Medulla oblongata (tissue), 1 donor: ENCODE results near the gene KBTBD12.
"Not testable (repeated sequence)": the region's sequence is repeated elsewhere in the genome, so short reads cannot be mapped to it uniquely, and the experiment has no call there.

Experiments
- DNase-seq: peaks from one replicate; pipeline ENCODE4 v3.0.0-alpha.2; 2015; ENCODE audit errors: extremely low spot score

Gene KBTBD12

DNA sequence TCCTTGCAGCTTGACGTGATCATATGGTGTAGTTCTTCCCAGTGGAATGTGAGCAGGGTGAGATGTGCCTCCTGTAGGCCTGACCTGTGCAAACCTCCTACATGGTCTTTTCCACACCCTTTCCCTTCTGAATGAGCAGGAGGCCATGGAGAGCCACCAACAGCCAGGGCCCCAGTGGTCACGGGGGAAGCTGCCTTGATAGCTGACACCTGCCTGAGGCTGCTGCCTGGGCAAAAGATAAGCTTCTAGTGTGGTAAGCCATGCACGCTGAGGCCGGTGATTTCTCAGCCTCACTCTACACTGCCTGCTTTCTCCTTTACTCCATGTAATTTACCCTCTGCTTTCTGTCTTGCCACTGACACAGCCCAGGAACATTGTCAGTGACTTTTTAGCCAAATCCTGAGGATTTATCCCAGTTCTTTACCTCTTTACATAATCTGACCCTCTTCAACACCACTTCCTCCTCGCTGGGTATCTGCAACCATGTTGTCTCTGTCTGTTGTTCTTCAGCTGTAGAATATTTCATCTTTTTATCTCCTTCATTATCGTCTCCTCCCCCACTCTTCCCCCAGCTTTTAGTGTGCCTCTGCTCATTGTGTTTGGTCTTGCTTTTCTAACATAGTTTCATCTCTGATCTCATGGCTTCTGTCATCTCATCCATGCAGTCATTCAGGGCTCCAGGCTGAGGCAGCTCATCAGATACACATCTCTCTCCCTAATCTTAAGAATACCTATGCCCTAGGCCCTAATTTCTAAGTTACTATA is 11.2 kb upstream of the KBTBD12 start:
- DNase-seq, result no peak

DNA sequence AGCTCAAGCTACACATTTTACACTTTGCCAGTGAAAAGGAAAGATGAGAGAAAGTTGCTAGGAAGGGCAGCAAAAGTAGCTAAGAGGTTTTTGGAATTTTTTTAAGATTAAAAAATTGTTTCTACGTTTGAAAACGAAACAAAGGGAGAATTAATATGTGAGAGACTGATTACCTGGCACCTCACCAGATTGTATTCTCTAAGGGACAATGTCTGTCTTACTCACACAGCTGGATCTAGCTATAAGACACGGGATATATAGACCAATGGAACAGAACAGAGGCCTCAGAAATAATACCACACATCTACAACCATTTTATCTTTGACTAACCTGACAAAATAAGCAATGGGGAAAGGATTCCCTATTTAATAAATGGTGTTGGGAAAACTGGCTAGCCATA is 9.5 kb upstream of the KBTBD12 start:
- no peak for DNase-seq

DNA sequence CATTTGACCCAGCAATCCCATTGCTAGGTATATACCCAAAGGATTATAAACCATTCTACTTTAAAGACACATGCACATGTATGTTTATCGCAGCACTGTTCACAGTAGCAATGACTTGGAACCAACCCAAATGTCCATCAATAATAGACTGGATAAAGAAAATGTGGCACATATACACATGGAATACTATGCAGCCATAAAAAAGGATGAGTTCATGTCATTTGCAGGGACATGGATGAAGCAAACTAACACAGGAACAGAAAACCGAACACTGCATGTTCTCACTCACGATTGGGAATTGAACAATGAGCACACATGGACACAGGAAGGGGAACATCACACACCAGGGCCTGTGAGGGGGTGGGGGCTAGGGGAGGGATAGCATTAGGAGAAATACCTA is 8.4 kb upstream of the KBTBD12 start:
- not testable (repeated sequence) for DNase-seq

DNA sequence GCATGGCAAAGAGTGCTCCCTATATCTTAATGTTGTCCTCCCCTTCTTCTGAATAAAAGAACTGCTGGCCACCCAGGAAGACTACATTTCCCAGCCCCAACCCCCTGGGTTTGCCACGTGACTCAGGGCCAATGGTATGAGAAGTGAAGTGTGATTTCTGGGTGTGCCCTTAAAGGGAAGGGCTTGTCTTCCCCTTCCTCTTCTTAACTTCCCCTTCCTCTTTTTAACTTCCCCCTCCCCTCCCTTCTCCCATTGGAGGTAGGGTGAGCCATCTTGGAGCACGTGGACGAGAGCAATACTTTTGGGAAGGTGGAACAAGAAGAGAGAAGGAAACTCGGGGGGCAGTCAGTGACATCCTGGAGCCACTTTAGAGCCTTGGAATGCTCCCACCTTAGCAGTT is 6.8 kb upstream of the KBTBD12 start:
- DNase-seq, result peak; percentile 60

DNA sequence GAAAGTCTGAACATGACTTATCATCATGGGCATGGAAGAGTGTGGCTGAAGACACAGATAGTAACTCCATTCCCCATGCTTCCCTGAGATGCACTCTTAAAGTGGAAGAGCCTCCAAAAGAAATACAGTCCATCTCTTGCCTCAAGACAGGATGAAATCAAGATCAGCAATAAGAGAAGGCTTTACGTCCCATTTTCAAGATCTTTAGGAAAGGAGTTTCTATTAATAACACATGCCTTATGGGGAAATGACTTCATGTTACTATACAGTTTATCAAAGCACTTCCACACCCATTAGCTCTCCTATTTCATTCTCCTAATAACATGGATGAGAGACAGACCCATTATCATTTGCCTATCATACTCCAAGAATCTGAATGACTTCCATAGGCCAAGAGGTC is 6.1 kb upstream of the KBTBD12 start:
- DNase-seq, result no peak

DNA sequence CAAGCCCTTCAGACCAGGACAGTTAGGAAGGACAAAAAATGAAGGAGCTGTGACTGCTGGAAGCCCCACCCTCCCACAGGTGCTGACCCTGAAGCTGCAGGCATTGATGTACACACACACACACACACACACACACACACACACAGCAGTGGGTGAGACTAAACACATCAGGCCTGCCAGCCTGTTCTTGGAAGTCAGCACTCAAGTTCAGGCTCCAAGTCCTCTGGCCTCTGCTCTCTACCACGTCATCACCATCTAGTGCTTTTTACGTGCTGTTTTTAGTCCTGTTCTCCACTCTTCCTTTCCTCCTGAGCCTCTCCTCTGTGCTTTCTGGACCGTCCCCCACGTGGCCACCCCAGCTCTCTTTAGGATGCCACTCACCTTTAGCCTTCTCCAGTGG is 5.4 kb upstream of the KBTBD12 start:
- DNase-seq, result no peak

DNA sequence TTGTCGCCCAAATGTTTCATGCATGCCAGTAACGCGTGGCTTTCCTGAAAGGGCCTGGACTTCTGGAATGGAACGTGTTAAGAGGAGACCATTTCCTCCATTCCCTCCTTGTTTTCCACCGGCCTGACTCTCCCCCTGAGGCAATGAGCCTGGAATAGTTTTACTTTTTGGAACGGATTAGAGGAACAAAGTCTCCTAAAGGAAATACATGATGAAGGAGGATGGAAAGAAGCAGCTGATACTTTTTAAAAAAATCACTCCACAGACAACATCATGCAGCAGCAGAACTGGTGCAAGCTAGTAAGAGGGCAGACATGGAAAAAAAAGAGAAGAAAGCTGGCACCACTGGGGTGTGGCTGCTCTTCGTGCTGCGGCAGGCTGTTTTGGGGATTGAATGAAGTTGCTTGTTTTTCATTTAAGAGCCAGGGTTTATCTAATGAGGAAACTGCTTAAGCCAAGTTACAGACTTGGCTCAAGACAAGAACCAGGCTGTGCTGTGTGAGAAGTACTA is 3.6 kb upstream of the KBTBD12 start:
- peak; percentile 42 for DNase-seq

DNA sequence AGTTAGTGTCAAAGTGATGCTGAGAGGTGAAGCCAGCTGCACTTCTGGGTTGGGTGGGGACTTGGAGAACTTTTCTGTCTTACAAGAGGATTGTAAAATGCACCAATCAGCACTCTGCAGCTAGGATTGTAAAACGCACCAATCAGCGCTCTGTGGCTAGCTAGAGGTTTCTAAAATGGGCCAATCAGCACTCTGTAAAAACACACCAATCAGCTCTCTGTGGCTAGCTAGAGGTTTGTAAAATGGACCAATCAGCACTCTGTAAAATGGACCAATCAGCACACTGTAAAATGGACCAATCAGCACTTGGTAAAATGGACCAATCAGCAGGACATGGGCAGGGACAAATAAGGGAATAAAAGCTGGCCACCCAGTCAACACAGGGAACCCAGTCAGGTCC is 1.2 kb upstream of the KBTBD12 start:
- DNase-seq, result not testable (repeated sequence)

DNA sequence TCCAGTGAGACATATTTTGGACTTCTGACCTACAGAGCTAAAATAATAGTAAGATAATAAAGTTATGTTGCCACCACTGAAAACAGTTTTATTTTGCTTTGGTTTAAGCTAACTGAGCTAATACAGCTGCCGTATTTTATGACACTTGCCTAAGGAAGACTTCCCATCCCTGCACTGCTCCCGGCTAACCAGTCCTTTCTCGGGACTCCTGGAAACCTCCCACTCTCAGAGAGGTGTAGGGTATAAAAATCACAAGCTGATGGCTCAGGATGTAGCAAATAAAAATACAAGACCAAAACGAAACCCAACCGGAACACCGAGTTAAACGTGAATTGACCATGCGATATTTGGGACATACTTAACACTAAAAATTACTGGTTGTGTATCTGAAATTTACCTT is 448 bp upstream of the KBTBD12 start:
- no peak for DNase-seq

DNA sequence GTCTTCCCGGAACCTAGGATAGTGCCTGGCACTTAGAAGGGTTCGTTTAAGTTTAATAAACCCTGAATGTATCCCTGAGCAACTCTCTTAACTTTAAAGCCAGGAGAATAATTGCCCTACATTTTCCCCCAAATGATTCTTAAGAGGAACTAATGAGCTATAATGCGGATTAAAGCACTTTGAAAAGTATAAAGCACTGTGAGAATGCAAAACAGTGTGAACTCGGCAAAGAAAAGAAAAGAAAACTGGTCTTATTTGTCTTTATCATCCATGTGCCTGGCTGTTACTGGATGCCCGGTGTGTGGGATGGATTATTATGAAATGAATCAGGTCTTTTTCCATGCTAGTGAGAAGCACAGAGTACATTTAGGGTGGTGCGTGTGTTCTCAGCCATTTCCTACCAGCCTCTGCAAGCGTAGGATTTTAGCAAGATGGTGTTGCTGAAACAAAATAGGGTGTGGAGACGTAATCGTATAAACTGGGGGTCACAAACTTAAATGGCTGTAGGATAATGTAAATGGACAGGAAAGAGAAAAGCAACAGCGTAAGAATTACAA is 983 bp downstream of the KBTBD12 start:
- DNase-seq, result no peak

DNA sequence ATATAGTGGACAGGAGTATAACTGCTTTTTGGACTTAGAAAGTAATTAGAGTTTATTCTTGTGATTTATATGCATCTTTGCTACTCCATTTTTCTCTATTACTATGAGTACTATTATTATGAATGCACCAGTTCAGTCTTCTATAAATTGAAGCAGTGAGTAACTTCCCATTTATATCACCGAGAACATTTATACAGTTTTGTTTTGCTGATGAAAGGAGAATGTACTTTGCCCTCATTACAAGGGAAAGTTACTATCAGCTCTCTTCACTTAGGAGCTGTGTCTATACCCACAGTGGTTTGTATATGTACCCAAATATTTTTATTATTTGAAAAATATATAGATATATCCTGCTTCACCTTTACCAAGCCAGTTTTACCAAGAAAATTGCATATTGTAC is 5.7 kb downstream of the KBTBD12 start:
- no peak for DNase-seq

DNA sequence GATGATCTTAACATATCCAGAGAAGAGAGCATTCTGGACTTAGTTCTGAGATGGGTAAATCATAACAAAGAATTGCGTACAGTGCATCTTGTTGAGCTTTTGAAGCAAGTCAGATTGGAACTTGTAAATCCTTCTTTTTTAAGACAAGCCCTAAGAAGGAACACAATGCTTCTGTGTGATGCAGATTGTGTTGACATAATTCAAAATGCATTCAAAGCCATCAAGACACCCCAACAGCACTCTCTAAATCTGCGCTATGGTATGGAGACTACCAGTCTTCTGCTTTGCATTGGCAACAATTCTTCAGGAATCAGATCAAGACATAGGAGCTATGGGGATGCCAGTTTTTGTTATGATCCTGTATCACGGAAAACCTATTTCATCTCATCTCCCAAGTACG is 8.6 kb downstream of the KBTBD12 start:
- no peak for DNase-seq

DNA sequence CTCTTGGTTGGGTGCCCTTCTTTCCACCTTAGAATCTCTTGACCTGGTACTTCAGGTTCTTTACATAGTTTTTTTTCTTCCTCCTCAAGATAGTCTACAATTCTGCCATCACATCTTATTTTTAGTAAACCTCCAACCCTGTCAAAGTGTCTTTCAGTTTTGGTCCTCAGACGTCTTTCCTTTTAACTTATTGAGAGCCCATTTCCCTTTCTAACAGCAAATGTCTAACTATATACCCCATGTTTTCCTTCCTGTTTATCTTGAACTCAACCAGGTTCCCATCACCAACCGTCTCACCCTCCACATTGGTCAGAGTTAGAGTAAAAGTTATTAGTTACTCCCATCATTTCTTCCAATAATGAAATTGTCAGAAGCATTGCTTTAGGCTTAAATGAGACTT is 10.4 kb downstream of the KBTBD12 start:
- DNase-seq, result no peak

DNA sequence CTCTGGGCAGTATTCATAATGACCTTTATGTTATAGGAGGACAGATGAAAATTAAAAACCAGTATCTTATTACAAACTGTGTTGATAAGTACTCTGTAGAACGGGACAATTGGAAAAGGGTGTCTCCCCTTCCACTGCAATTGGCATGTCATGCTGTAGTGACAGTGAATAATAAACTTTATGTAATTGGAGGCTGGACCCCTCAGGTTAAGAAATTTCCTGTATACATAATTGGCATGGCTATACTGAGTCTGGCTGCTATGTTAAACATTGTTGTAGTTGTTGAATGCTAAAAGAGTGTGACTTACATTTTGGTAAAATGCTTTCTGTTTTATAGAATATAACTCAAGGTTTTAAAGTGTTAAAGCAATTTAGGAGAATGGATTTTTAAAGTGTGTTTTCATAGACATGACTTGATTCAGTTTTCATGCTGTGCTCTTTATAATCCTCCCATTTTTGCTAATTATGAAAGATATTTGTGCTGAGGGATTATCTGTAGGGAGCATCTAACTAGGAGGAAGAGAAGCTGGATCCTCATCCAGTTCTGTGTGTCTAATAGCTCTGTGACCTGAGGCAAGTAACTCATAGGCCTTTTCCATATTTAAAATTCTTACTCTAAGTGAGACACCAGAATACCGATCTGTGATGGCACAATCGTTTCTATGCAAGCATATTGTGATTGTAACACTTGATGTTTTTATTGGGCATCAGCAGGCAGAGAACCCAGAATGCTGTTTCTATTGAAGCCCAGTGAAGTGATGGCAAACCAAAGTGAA is 13.0 kb downstream of the KBTBD12 start:
- no peak for DNase-seq

DNA sequence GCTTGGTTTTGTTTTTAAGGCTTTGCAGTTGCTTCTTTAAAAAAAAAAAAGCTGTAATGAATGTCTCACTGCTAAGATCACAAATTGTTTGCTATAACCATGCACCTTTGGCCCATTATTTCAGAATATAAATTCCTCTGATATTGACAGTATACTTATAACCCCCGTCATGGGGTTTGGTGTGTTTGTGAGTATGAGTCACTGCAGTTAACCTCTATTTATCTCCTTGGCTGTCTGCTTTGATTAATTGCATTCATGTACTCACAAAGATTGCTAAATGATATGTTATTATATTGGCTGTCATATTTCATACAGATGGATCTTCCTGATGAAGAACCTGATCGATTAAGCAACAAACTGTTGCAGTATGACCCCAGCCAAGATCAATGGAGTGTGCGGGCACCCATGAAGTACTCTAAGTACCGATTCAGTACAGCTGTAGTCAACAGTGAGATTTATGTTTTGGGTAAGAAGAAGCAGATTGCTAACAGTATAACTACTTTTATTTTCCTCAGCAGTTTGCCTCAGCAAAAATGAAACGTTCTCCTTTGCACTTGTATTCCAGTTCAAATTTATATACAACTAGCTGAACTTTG is 14.9 kb downstream of the KBTBD12 start:
- DNase-seq, result no peak

DNA sequence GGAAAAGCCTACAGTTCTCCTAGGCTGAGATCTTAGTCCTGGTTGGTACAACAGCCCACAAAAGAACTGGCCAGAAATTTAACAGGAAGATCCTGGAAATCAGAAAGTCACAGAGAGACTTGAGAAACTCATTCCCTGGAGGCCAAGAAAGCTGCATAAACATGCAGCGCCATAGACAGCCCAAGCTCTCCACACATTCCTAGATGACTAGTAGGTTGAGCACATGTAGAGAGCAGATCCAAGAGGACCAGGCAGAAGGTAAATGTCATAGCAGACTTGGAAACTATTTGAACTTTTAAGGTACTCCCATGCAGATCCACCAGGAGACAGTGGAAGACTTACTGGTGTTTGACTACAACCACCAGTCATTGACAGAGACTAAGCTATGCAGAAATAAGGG is 18.4 kb downstream of the KBTBD12 start:
- no peak for DNase-seq

DNA sequence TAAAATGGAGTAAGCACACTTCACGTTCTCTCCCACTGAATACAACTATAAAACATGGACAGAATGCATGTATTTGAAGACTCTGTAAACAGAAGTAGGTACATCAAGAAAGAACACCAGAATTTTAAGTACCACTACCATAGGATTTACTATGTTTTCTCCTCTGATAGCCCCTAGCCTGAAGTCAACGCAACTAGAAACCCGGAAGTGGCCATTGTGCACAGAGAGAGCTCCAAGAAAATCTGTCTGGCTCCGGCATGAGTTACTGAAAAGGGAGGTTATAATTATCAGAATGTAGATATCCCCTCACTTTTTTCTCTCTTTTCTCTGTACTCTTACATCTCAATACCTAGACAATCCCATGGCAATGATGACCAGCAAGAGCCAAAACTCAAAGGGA is 23.8 kb downstream of the KBTBD12 start:
- DNase-seq, result no peak

DNA sequence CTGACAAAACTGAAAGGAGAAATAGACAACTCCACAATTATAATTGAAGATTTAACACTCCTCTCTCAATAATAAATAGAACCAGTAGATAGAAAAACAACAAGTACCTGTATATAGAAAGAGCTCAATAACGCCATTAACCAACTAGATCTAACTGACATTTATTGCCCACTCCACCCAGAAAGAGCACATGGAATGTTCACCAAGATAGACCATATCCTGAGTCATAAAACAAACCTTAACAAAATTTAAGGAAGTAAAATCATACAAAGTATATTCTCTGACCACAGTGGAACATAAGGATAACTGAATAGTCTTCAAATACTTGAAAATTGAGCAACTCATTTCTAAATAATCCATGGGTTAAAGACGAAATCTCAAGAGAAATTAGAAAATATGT is 25.1 kb downstream of the KBTBD12 start:
- DNase-seq, result no peak

DNA sequence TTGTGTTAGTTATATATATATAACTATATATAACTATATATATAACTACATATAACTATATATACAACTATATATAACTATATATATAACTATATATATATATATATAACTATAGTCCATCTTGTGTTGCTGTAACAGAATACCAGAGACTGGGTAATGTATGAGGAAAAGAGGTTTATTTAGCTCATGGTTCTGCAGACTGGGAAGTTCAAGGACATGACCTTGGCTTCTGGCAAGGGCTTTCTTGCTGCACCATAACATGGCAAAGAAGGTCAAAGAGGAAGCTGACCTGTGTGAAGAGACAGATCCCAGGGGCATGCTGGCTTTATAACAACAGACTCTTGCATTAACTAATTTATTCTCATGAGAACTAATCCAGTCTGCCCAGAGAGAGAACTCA is 27.6 kb downstream of the KBTBD12 start:
- no peak for DNase-seq

DNA sequence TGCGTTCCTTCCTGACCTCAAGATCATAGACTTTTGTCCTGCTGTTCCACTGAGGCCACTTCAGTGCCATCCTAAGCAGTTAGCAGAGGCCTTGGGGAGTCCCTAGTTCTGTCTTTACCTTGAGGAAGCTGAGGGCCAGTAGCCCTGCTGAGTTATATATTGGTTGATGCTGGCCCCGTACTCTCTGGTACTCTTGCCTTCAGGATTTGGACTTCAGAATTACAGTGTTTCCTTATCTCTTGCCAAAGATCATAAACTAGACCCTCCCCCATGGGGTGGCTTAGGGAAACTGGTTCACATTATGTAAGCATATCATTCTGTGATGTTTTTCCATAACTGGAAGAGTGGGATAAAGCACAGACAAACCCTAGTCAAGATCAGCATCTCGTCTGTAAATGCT is 33.2 kb downstream of the KBTBD12 start:
- DNase-seq, result no peak

DNA sequence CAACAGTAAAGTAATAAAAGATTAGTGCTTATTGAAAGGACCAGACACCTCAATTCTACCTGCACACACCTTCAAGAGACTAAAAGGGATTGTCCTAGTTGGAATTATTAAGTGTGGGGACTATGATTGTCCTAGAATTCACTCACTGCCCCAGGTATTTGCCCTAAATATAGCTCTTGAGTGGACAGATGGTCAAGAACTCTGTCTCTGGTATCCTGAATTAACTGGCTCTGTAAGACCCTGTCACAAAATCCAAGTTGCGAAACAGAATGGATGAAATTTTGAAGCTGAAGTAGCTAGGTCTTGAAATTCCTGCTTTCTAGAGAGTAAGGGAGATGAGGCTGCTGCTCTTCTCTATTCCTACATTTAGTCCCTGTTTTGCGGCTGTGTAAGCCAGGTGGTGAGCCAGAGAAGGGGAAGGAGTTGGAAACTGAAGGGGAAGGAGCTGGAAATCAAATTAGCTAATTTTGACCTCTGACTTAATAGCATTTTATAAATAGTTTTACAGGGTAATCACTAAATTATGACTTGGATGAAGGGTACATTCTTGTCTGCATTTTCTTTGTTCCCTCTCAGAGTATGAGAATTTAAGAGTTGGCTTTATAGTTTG is 34.5 kb downstream of the KBTBD12 start:
- DNase-seq, result no peak

DNA sequence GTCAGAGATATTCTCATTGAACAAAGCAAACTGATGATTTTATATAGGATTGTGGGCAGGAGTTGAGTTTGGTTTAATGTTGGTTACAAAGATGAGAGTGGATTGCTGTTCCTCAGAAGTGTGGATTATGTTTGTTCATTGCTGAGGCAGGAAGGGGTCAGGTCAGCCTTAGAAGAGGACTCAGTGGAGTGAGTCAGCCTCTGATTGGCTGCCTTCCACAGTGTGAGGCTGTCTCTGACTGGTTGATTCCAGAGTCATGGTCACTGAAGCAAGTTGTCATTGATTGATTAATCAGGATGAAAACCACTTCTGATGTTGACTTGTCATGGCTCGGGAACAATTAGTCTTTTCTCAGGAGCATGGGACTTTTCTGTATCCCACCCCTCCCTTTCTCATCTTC is 36.2 kb downstream of the KBTBD12 start:
- DNase-seq, result no peak
